ENCODE results near the gene ITPR2. TPM values are rescaled to one million over a fixed set of nuclear protein-coding genes. Genes with fewer than 3 reads are reported as not detected.
A peak's percentile ranks its signal among the peaks of the same experiment; 100 is the strongest.

The ITPR2 gene
- total and polyA plus RNA-seq, 2 of the 13 experiments (the other 11 are each of a cell fraction or from before 2014, with no cell fraction given) = 31.9 to 81.9 TPM

GRCh38 chr12:26318661-26319068, 514.3 kb downstream of the ITPR2 start (continued):
- TF ChIP-seq ZMYM3 (CRISPR knock-in tag; IDR thresholded peaks at IDR 0.05) (no peak), MED1 (CRISPR knock-in tag; IDR thresholded peaks at IDR 0.05) (peak; percentile 39), ZNF713 (CRISPR knock-in tag; IDR thresholded peaks at IDR 0.05) (no peak), ZNF574 (CRISPR knock-in tag; IDR thresholded peaks at IDR 0.05) (peak; percentile 62), MAX (IDR thresholded peaks at IDR 0.05) (peak; percentile 68), CREB1 (IDR thresholded peaks at IDR 0.05) (no peak), CREB1 (CRISPR knock-in tag; IDR thresholded peaks at IDR 0.05) (0 out of 2 replicates have a peak, but pooled peaks have one; percentile 16), POLR2G (IDR thresholded peaks at IDR 0.05; ENCODE audit: low read depth, low read length) (no peak), ZNF33B (CRISPR knock-in tag; IDR thresholded peaks at IDR 0.05) (no peak), ZNF224 (CRISPR knock-in tag; IDR thresholded peaks at IDR 0.05) (no peak), RXRB (CRISPR knock-in tag; IDR thresholded peaks at IDR 0.05; ENCODE audit: borderline replicate concordance) (peak; percentile 72), ZMAT3 (CRISPR knock-in tag; conservative IDR thresholded peaks at IDR 0.05) (0 out of 2 replicates have a peak, but pooled peaks have one; percentile 37), XBP1 (CRISPR knock-in tag; IDR thresholded peaks at IDR 0.05) (no peak), KLF12 (CRISPR knock-in tag; IDR thresholded peaks at IDR 0.05; ENCODE audit: borderline replicate concordance) (no peak)
